Measurements from ENCODE around the gene FNBP1L.

- TF ChIP-seq CTCF (IDR thresholded peaks at IDR 0.05) = no peak
- no peak for TF ChIP-seq POLR2A (IDR thresholded peaks at IDR 0.05)
Measured at GRCh38 chr1:93399781-93400180, 48.1 kb upstream of the FNBP1L start.

Measured in testis (tissue), 2 donors.